Measurements from ENCODE around the gene SLC37A2. TPM values are rescaled to one million over a fixed set of nuclear protein-coding genes. Genes with fewer than 3 reads are reported as not detected.
"Not testable (repeated sequence)": the region's sequence is repeated elsewhere in the genome, so short reads cannot be mapped to it uniquely, and the experiment has no call there.

Gene SLC37A2
- total RNA-seq, 4 donors from 2014 or later = 0.75 to 2.1 (median 1.5) TPM

GRCh38 chr11:125088123-125088522 lies 25.0 kb downstream of the SLC37A2 start:
- DNase-seq = no peak
- Histone ChIP-seq H3K36me3 (no peaks in the 10 kb centered on the region), H3K4me3 (no peak overlapping the region), H3K4me1 (peaks cover 0 to 6% of the 10 kb centered on the region in 2 donors), H3K27ac (no peak overlapping the region), H3K9me3 (no peaks in the 10 kb centered on the region), H3K27me3 (no peaks in the 10 kb centered on the region)
- in situ Hi-C loops (cut with MboI; ENCODE audit: low sequenced_read_pairs in 4 of 4) (no loop called here), intact Hi-C loops (cut with DNase I; ENCODE audit: low total_unique reads) (no loop called here)
- TF ChIP-seq POLR2A (IDR thresholded peaks at IDR 0.05) = no peak
- no peak for TF ChIP-seq CTCF (IDR thresholded peaks at IDR 0.05 in 4 of 5, conservative IDR thresholded peaks at IDR 0.05 in 1 of 5)
- ATAC-seq = no peak

- DNase-seq = no peak
Observed at GRCh38 chr11:125088576-125089455, 25.7 kb downstream of the SLC37A2 start.

DNA sequence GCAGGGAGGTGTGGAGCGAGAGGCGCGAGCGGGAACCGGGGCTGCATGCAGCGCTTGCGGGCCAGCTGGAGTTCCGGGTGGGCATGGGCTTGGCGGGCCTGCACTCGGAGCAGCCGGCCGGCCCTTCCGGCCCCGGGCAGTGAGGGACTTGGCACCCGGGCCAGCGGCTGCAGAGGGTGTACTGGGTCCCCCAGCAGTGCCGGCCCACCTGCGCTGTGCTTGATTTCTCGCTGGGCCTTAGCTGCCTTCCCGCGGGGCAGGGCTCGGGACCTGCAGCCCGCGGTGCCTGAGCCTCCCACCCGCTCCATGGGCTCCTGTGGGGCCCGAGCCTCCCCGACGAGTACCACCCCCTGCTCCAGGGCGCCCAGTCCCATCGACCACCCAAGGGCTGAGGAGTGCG lies 26.4 kb downstream of the SLC37A2 start:
- DNase-seq; in situ Hi-C loops (cut with MboI; ENCODE audit: low sequenced_read_pairs in 4 of 4); intact Hi-C loops (cut with DNase I; ENCODE audit: low total_unique reads); H3K27ac ChIP-seq; ATAC-seq; H3K27me3 ChIP-seq; H3K4me3 ChIP-seq; H3K36me3 ChIP-seq; H3K9me3 ChIP-seq; H3K4me1 ChIP-seq: not testable (repeated sequence)

More at GRCh38 chr11:125088576-125089455, 25.7 kb downstream of the SLC37A2 start:
- no peak for TF ChIP-seq POLR2A (IDR thresholded peaks at IDR 0.05)
- TF ChIP-seq CTCF (IDR thresholded peaks at IDR 0.05 in 4 of 5, conservative IDR thresholded peaks at IDR 0.05 in 1 of 5) = no peak
- in situ Hi-C loops (cut with MboI; ENCODE audit: low sequenced_read_pairs in 4 of 4) (no loop called here), intact Hi-C loops (cut with DNase I; ENCODE audit: low total_unique reads) (no loop called here)
- no peak overlapping the region for H3K4me3 ChIP-seq
- ATAC-seq = no peak
- no peaks in the 10 kb centered on the region for H3K27me3 ChIP-seq
- no peaks in the 10 kb centered on the region for H3K36me3 ChIP-seq
- no peak overlapping the region for H3K27ac ChIP-seq
- H3K9me3 ChIP-seq = no peaks in the 10 kb centered on the region
- H3K4me1 ChIP-seq = peaks cover 0 to 6% of the 10 kb centered on the region in 2 donors

DNA sequence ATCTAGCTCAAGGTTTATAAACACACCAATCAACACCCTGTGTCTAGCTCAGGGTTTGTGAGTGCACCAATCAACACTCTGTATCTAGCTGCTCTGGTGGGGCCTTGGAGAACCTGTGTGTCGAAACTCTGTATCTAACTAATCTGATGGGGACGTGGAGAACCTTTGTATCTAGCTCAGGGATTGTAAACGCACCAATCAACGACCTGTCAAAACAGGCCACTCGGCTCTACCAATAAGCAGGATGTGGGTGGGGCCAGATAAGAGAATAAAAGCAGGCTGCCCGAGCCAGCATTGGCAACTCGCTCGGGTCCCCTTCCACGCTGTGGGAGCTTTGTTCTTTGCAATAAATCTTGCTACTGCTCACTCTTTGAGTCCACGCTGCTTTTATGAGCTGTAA lies 27.0 kb downstream of the SLC37A2 start:
- H3K4me3 ChIP-seq; H3K27ac ChIP-seq; H3K27me3 ChIP-seq; DNase-seq; H3K36me3 ChIP-seq; ATAC-seq; intact Hi-C loops (cut with DNase I; ENCODE audit: low total_unique reads); H3K4me1 ChIP-seq; H3K9me3 ChIP-seq; in situ Hi-C loops (cut with MboI; ENCODE audit: low sequenced_read_pairs in 4 of 4): not testable (repeated sequence)

DNA sequence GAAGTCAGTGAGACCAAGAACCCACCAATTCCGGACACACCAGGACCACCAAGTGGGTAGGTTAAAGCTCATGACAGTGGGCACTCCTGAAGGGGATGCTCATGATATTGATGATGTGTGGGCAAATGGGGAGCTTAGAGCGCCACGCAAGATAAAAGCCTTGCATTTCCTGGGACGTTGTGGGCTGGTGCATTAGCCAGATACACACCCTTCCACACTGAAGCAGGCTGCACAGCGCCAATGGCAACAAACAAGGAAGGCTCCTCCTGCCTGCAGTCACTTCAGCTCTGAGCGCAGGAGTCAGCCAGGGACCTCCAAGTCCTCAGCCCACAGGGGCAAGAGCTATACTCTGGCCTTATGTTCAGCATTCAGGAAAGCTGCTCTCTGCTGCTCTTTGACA lies 27.7 kb downstream of the SLC37A2 start:
- in situ Hi-C loops (cut with MboI; ENCODE audit: low sequenced_read_pairs in 4 of 4) (no loop called here), intact Hi-C loops (cut with DNase I; ENCODE audit: low total_unique reads) (no loop called here)
- H3K36me3 ChIP-seq = no peaks in the 10 kb centered on the region
- DNase-seq = no peak
- H3K9me3 ChIP-seq = no peaks in the 10 kb centered on the region
- H3K4me1 ChIP-seq = peaks cover 0 to 6% of the 10 kb centered on the region in 2 donors
- no peak overlapping the region for H3K27ac ChIP-seq
- H3K27me3 ChIP-seq = no peaks in the 10 kb centered on the region
- no peak for ATAC-seq
- TF ChIP-seq CTCF (IDR thresholded peaks at IDR 0.05 in 4 of 5, conservative IDR thresholded peaks at IDR 0.05 in 1 of 5) = no peak
- TF ChIP-seq POLR2A (IDR thresholded peaks at IDR 0.05) = no peak
- no peak overlapping the region for H3K4me3 ChIP-seq

Measured in gastrocnemius medialis (tissue), 4 donors.